ENCODE measurements around the gene MPPED2. TPM values are rescaled to one million over a fixed set of nuclear protein-coding genes. Genes with fewer than 3 reads are reported as not detected.

MPPED2 gene
- total and polyA plus RNA-seq, 10 of the 15 experiments (the other 5 are each of a cell fraction or from before 2014, with no cell fraction given) = not detected

DNA sequence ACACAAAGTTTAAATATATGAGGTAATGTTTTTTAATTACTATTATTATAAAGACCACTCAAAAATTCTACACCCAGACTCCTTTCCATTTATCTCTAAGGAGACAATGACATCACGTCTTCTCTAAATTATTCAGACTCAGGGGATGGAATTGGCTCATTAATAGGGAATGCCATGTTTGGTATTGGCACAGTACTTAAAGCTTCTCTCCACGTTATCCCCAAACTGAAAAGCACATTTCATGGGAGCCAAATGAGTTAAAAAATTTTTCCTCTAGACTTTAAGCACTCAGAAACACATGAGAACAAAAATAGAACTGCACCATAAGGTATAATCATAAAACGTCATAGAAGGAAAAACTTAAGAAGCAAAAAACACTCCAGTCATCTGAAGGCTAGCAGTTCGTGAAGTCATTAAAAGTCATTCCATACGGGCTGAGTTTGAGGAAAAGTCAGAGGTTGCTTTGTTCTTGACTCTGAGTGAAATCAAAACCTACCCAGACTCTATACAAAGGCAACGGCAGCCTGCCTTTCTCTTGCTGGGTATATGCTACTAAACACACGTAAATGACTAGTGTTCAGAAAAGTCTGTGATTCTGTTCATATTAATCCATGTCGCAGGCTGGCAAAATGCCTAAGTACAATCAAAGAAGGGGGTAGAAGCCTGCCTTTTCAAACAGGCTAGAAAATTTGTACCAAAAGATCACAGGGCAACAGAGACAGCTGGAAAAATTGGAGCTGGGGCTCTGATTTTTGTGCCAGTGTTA lies 8.7 kb upstream of the MPPED2 start:
- DNase-seq (ENCODE audit: low read depth, low spot score) = no peak
- in situ Hi-C loops (cut with MboI) = no loop called here
- TF ChIP-seq EGR1 (IDR thresholded peaks at IDR 0.05; ENCODE audit: borderline replicate concordance in 1 of 2, low read depth in 2 of 2, low read length in 2 of 2) (no peak), SMAD5 (IDR thresholded peaks at IDR 0.05; ENCODE audit: low read depth) (no peak), STAT1 (conservative IDR thresholded peaks at IDR 0.05) (no peak), CHD4 (IDR thresholded peaks at IDR 0.05) (no peak), NRF1 (conservative IDR thresholded peaks at IDR 0.05; ENCODE audit: low read depth, low read length) (no peak), NR2C2 (IDR thresholded peaks at IDR 0.05; ENCODE audit: borderline replicate concordance, control insufficient read depth, insufficient read length, low read depth) (no peak), ZSCAN29 (IDR thresholded peaks at IDR 0.05) (no peak), SIN3A (IDR thresholded peaks at IDR 0.05; ENCODE audit: low read depth, low read length) (no peak), GABPA (IDR thresholded peaks at IDR 0.05; ENCODE audit: low read depth) (no peak), NR2C1 (IDR thresholded peaks at IDR 0.05) (no peak), BRCA1 (IDR thresholded peaks at IDR 0.05; ENCODE audit: low read depth, low read length) (no peak)
- TF ChIP-seq, protein P1, sequence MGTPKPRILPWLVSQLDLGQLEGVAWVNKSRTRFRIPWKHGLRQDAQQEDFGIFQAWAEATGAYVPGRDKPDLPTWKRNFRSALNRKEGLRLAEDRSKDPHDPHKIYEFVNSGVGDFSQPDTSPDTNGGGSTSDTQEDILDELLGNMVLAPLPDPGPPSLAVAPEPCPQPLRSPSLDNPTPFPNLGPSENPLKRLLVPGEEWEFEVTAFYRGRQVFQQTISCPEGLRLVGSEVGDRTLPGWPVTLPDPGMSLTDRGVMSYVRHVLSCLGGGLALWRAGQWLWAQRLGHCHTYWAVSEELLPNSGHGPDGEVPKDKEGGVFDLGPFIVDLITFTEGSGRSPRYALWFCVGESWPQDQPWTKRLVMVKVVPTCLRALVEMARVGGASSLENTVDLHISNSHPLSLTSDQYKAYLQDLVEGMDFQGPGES (IDR thresholded peaks at IDR 0.05) = no peak
- TF ChIP-seq, protein P2, sequence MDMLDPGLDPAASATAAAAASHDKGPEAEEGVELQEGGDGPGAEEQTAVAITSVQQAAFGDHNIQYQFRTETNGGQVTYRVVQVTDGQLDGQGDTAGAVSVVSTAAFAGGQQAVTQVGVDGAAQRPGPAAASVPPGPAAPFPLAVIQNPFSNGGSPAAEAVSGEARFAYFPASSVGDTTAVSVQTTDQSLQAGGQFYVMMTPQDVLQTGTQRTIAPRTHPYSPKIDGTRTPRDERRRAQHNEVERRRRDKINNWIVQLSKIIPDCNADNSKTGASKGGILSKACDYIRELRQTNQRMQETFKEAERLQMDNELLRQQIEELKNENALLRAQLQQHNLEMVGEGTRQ (IDR thresholded peaks at IDR 0.05; ENCODE audit: borderline replicate concordance, low read depth, low read length) = no peak
- 18% methylated on average over 8 of the region's 8 CpGs for WGBS (ENCODE audit: insufficient coverage, insufficient replicate concordance, low lambda C conversion rate, missing lambda C conversion rate)
- Histone ChIP-seq H3K36me3 (ENCODE audit: control insufficient read depth in 2 of 2, insufficient read depth in 2 of 2, low read length in 1 of 2) (no peaks in the 10 kb centered on the region), H3K4me1 (ENCODE audit: control insufficient read depth, insufficient read depth, low read length) (no peaks in the 10 kb centered on the region), H3K27ac (ENCODE audit: control insufficient read depth, insufficient read depth) (no peak overlapping the region), H3K79me2 (ENCODE audit: control insufficient read depth, insufficient read depth, low read length) (no peaks in the 10 kb centered on the region), H3K9ac (ENCODE audit: control insufficient read depth, insufficient read depth, low read length) (no peak overlapping the region), H2AFZ (ENCODE audit: control insufficient read depth, low read depth, low read length) (no peak overlapping the region), H4K20me1 (ENCODE audit: control insufficient read depth, insufficient read depth) (no peaks in the 10 kb centered on the region), H3K9me3 (replicated peaks; ENCODE audit: control insufficient read depth, insufficient read depth, low read length) (no peaks in the 10 kb centered on the region), H3K4me2 (ENCODE audit: control insufficient read depth, insufficient read depth) (no peak overlapping the region), H3K27me3 (replicated peaks in 1 of 2; ENCODE audit: control insufficient read depth in 2 of 2, insufficient read depth in 2 of 2, low read length in 1 of 2) (no peaks in the 10 kb centered on the region; a peak in 1 of 4 replicates), H3K4me3 (no peak overlapping the region)
- intact Hi-C loops (cut with micrococcal nuclease; ENCODE audit: unreplicated experiment) = no loop called here
- SMC1A ChIA-PET (ENCODE audit: uncharacterized antibody, unreplicated experiment) = interaction anchor here (1.3 kb wide), 1 partner anchor 8 kb away, joined by 3 read pairs; no protein-coding TSS in a partner anchor
- no peak for ATAC-seq
- RAD21 ChIA-PET (ENCODE audit: unreplicated experiment) = no interaction called here
- POLR2A ChIA-PET = no interaction called here
- CTCF ChIA-PET = no interaction called here
- no peak for FAIRE-seq
- no TSS peak for BruUV-seq (replicated peaks)

Measured in GM12878 (cell line).